Measurements from ENCODE around the gene GRAP. TPM values are rescaled to one million over a fixed set of nuclear protein-coding genes. Genes with fewer than 3 reads are reported as not detected.

The GRAP gene
- total RNA-seq, 1 donor: not detected

DNA sequence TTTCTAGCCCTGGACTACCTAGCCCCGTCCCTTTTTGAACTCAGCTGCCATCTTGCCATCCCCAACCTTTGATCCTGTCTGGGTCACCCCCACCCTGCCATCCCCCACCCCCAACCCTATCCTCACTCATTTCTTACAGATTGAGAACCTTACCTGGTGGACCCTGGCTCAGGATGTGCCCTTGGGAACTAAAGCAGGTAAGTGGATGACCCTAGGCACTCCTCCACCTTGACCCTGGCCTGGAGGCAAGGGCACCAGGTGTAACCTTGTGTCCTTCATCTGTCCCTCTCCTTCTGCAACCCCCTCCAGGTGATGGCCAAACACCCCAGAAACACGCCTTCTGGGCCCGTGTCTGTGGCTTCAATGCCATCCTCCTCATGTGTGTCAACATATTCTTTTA, 26.7 kb downstream of the GRAP start:
- no peak for DNase-seq (ENCODE audit: low read depth)
- H3K4me3 ChIP-seq (ENCODE audit: low read depth, low read length): no peak overlapping the region
- TF ChIP-seq, protein P1, sequence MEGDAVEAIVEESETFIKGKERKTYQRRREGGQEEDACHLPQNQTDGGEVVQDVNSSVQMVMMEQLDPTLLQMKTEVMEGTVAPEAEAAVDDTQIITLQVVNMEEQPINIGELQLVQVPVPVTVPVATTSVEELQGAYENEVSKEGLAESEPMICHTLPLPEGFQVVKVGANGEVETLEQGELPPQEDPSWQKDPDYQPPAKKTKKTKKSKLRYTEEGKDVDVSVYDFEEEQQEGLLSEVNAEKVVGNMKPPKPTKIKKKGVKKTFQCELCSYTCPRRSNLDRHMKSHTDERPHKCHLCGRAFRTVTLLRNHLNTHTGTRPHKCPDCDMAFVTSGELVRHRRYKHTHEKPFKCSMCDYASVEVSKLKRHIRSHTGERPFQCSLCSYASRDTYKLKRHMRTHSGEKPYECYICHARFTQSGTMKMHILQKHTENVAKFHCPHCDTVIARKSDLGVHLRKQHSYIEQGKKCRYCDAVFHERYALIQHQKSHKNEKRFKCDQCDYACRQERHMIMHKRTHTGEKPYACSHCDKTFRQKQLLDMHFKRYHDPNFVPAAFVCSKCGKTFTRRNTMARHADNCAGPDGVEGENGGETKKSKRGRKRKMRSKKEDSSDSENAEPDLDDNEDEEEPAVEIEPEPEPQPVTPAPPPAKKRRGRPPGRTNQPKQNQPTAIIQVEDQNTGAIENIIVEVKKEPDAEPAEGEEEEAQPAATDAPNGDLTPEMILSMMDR (IDR thresholded peaks at IDR 0.05; ENCODE audit: insufficient read depth, low read depth, low read length): no peak

DNA sequence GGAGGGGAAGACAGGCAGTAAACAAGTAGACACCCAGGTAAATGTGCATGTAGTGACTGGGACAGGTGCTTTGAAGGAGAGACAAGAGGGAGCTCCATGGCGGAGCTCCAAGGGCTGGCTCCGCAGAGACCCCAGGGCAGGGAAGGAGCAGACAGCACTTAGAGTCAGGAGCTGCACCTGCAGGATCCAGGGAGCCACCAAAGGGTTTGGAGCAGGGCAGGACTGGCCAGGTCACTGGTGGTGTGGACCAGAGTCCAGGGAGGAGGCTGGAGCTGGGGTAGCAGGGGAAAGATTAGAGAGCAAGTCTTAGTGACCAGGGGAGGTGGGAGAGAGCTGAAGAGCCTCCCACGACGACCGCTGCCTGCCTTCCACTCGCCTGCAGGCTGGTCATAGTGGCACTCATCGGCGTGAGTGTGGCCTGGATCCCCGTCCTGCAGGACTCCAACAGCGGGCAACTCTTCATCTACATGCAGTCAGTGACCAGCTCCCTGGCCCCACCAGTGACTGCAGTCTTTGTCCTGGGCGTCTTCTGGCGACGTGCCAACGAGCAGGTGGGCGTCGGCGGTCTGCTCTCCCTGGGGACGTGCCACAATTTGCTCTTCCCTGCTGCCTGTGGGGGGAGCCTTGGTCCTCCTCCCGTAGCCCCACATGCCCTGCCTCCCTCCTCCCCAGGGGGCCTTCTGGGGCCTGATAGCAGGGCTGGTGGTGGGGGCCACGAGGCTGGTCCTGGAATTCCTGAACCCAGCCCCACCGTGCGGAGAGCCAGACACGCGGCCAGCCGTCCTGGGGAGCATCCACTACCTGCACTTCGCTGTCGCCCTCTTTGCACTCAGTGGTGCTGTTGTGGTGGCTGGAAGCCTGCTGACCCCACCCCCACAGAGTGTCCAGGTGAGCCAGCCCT, 27.5 kb downstream of the GRAP start:
- H3K4me3 ChIP-seq (ENCODE audit: low read depth, low read length): no peak overlapping the region
- no peak for DNase-seq (ENCODE audit: low read depth)
- TF ChIP-seq, protein P1 (IDR thresholded peaks at IDR 0.05; ENCODE audit: insufficient read depth, low read depth, low read length): no peak

DNA sequence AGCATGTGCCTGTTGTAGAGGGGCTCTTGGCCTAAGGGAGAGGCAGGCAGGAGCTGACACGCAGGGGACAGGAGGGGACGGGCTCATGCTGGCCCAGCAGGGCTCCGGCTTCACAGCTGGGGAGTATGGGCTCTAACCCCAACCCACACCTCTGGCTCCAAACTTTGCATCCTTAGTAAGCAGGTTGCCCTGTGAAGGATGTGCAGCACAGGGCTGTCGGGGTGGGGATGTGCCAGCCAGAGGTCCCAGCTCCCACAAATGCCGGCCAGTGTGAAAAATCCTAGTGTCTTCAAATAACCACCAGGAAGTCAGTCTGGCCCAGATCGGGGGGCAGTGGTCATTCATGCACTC, 28.2 kb downstream of the GRAP start:
- no peak overlapping the region for H3K4me3 ChIP-seq (ENCODE audit: low read depth, low read length)
- TF ChIP-seq, protein P1 (IDR thresholded peaks at IDR 0.05; ENCODE audit: insufficient read depth, low read depth, low read length): no peak
- DNase-seq (ENCODE audit: low read depth): no peak

DNA sequence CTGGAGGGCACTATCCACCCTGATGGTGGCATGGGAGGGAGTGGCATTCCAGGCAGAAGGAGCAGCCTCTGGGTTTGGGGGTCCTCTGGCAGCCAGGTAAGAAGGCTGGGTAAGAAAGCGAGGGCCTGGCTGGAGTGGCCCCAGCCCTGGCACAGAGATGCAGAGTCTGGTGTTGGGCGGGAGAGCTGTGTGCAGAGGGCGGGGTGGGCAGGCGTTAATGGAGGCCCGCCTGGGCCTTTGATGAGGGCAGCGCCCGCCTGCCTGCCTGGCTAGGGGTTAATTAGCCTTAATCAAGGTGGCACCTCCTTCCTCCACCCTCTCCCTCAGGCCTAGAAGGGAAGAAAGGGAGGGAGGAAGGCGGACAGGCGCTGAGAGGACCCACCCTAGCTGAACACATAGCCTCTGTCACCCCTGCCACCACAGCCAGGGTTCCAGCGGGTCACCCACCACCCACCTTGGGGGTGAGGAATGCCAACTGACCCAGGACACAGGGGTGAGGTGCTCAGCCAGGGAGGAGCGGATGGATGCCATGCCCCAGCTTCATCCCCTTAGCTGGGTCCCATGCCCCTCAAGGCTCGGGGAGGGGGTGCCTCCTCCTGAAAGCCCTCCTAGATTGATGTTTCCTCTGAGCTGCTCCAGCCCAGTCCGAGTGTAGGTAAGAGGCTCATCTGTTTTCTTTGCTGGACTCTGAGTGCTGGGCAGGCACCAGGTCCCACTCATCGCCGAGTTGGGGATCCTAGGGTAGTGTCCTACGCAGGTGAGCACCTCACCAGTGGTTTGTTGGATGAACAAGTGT, 28.8 kb downstream of the GRAP start:
- no peak overlapping the region for H3K4me3 ChIP-seq (ENCODE audit: low read depth, low read length)

DNA sequence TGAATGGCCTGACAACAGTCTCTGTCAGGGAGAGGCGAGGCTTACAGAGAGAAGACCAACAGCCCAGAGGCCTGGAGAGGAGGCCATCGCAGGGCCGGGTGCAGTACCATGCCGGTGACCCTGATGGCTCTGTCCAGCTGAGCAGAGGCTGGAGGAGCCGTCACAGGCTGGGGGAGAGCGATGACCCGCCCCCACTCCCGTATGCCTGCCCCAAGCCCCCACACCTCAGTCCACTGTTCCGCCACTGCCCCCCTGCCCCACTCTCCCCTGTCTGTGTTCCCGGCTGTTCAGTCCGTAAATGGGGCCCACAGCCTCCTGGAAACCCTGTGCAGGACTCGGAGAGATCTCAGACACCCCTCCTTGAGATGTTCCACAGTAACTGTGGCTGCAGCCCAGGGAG, 29.4 kb downstream of the GRAP start:
- DNase-seq (ENCODE audit: low read depth): no peak
- H3K4me3 ChIP-seq (ENCODE audit: low read depth, low read length): no peak overlapping the region
- TF ChIP-seq, protein P1 (IDR thresholded peaks at IDR 0.05; ENCODE audit: insufficient read depth, low read depth, low read length): no peak

More for the DNA sequence above, 28.8 kb downstream of the GRAP start:
- TF ChIP-seq, protein P1 (IDR thresholded peaks at IDR 0.05; ENCODE audit: insufficient read depth, low read depth, low read length): no peak
- no peak for DNase-seq (ENCODE audit: low read depth)

DNA sequence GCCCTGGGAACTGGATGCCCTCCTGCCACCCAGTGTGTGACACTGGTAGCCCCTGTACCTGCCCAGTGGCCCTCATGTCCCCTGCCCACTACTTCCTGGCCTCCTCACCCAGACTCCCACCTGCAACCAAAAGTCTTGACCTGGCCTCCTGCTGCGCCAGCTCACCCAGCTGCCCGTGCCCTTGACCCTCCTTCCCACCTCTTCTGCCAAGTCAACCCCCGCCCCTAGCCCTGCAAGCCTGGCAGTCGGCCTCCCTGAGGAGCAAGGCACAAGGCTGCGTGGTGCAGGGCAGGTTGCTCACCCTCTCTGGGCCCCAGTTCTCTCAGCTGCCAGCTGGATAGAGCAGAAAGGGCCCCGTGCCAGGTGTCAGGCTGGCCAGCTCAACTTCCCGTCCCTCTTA, 29.9 kb downstream of the GRAP start:
- DNase-seq (ENCODE audit: low read depth): no peak
- TF ChIP-seq, protein P1 (IDR thresholded peaks at IDR 0.05; ENCODE audit: insufficient read depth, low read depth, low read length): no peak

More for the DNA sequence above, 29.9 kb downstream of the GRAP start:
- H3K4me3 ChIP-seq (ENCODE audit: low read depth, low read length): no peak overlapping the region

Data from fibroblast of villous mesenchyme (primary cell).